Bronchial epithelial cell (primary cell): ENCODE data around the gene RAPGEF4. TPM values are rescaled to one million over a fixed set of nuclear protein-coding genes. Genes with fewer than 3 reads are reported as not detected.
A peak's percentile ranks its signal among the peaks of the same experiment; 100 is the strongest.

ENCODE experiments used
- DNase-seq: peaks from one replicate; pipeline ENCODE4 v3.0.0-alpha.2; 2010; ENCODE audit warnings: low read depth
- FAIRE-seq: peaks from 2 replicates; lab custom pipeline; 2011; peaks lifted over from hg19 to GRCh38; lab: Jason Lieb, UNC
- H3K27me3 ChIP-seq: 2 replicates; pipeline ENCODE4 v1.5.1; 2011; ENCODE audit warnings: low read length; ENCODE audit not compliant: control insufficient read depth, insufficient read depth
- H3K36me3 ChIP-seq: 2 replicates; pipeline ENCODE4 v1.5.1; 2011; ENCODE audit warnings: low read length; ENCODE audit not compliant: control insufficient read depth, insufficient read depth
- H3K4me3 ChIP-seq: 2 replicates; pipeline ENCODE4 v1.5.1; 2011; ENCODE audit warnings: mild to moderate bottlenecking, low read depth, low read length, control low read depth
- total RNA-seq: library from RNA; depleted of rRNA; stranded (reverse); fragments of >200 nt; gene quantifications from 2 replicates; pipeline ENCODE4 v1.2.1, GENCODE V29; 2014
- TF ChIP-seq, protein P1 (sequence below): IDR thresholded peaks from 2 replicates; pipeline ENCODE4 v1.5.1; 2011; ENCODE audit warnings: mild to moderate bottlenecking, moderate library complexity, low read length, control low read depth, inconsistent platforms; ENCODE audit not compliant: insufficient read depth, severe bottlenecking

RAPGEF4 gene
- total RNA-seq, 1 donor from 2014 or later: 0.26 TPM

DNA sequence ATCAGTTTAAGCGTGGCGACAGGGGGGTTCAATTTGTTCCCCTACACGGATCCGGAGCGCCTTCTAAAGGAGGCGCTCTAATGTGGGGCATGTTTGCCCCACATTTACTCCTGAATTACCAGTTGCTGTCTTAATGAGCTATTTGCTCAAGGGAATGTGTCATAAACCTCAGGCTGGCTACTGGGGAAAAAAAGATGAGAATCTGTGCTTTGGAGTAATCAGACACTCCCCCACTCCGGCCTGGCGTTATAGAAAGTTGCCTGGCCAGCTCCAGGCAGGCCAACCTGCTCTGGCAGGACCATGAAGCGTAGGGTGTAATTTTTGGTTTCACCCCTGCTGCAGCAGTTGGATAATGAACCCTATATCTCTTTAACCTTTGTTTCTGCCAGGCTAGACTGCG is 309.0 kb downstream of the RAPGEF4 start:
- TF ChIP-seq, protein P1, sequence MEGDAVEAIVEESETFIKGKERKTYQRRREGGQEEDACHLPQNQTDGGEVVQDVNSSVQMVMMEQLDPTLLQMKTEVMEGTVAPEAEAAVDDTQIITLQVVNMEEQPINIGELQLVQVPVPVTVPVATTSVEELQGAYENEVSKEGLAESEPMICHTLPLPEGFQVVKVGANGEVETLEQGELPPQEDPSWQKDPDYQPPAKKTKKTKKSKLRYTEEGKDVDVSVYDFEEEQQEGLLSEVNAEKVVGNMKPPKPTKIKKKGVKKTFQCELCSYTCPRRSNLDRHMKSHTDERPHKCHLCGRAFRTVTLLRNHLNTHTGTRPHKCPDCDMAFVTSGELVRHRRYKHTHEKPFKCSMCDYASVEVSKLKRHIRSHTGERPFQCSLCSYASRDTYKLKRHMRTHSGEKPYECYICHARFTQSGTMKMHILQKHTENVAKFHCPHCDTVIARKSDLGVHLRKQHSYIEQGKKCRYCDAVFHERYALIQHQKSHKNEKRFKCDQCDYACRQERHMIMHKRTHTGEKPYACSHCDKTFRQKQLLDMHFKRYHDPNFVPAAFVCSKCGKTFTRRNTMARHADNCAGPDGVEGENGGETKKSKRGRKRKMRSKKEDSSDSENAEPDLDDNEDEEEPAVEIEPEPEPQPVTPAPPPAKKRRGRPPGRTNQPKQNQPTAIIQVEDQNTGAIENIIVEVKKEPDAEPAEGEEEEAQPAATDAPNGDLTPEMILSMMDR: no peak

DNA sequence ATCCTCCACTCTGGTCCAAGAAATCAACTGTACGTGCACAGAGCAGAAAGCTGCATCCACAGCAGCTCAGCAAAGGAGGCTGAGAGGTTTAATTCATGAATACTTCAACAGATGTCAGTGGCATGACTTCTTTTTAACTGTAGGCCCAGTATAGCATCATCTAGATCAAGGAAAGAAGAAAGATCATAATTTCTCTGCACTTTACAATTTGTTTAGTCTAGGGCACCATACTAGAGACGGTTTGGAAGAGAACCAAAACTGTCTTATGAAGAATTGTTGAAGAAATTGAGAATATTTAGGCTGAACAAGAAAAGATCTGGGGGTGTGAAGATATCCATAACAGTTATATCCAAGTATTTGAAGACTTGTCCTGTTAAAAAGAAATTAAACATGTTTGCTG is 309.5 kb downstream of the RAPGEF4 start:
- Histone ChIP-seq H3K27me3 (no peaks in the 10 kb centered on the region), H3K4me3 (no peak overlapping the region), H3K36me3 (no peaks in the 10 kb centered on the region)
- TF ChIP-seq, protein P1: no peak
- DNase-seq (no peak), FAIRE-seq (no peak)

More for the DNA sequence above, 309.0 kb downstream of the RAPGEF4 start:
- no peaks in the 10 kb centered on the region for H3K27me3 ChIP-seq
- FAIRE-seq: no peak
- DNase-seq: peak; percentile 58
- H3K36me3 ChIP-seq: no peaks in the 10 kb centered on the region
- no peak overlapping the region for H3K4me3 ChIP-seq

DNA sequence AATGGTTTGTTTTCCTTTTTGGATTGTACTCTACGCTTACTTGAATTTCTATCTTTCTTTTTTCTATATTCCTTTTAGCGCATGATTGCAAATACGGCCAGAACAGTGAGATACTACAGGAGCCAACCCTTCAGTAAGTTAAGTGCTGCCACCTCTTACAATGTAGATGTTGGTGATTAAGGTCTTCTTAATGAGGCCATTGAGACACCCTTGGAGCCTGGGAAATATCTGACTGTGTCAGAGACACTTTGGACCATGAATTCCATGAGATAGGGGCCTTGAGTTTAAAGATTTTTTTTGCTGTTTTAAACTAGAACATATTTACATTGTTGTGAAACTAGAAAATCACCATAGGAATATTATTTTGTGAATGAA is 312.9 kb downstream of the RAPGEF4 start:
- TF ChIP-seq, protein P1: no peak
- no peak for FAIRE-seq

DNA sequence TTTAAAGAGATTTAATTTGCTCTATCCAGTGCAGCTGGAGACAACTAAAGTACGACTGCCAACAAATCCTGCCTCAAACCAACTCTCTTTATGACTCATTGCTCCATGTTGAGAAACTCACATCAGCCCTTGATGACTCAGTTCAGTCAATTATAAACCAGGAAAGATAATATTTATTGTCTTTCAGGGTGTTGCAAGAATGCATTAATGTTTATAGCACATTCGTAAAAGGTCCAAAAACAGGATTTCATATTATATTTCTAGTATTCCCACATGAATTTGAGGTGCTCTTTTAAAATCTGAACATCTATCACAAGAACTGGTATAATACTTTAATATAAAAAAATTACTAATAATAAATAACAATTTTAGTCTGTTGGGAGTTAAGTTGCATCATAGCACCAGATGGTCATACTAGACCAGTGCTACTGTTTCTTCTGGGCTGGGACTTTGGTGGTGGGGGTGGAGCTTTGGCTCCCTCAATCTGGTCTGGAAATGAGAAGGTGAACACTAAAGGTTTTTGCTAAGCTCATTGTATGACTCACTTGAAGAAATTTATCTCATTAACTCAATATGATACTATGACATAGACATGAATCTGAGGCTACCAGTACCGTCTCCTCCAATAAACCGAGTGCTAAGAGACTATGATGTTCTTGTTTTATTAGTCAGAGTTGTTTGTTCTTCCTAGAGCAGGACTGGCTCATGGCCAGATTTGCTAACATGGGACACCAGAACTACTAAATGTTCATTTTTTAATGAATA is 313.4 kb downstream of the RAPGEF4 start:
- Histone ChIP-seq H3K36me3 (no peaks in the 10 kb centered on the region), H3K4me3 (no peak overlapping the region), H3K27me3 (no peaks in the 10 kb centered on the region)
- DNase-seq (peak; percentile 99), FAIRE-seq (no peak)
- TF ChIP-seq, protein P1: no peak

More for the DNA sequence above, 312.9 kb downstream of the RAPGEF4 start:
- H3K36me3 ChIP-seq: no peaks in the 10 kb centered on the region
- no peaks in the 10 kb centered on the region for H3K27me3 ChIP-seq
- H3K4me3 ChIP-seq: no peak overlapping the region
- no peak for DNase-seq

DNA sequence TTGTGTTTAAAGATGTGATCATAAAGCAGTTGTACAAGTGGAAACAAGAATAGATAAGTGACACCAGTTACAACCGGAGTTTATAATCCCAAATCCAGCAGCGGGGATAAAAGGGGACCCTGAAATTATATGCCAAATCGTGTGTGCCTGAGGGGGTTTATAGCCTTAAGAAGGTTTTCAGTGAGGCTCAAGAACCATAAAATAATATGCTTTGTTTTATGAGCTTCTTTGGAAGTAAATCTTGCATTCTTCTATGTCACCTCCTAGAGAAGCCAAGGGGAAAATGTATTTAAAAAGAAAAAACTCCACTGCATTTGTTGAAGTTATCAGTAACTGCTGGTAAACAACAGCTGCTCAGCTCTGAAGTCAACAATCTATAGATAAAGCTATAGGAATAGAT is 314.2 kb downstream of the RAPGEF4 start:
- TF ChIP-seq, protein P1: no peak
- FAIRE-seq (no peak), DNase-seq (peak; percentile 18)
- Histone ChIP-seq H3K27me3 (no peaks in the 10 kb centered on the region), H3K4me3 (no peak overlapping the region), H3K36me3 (no peaks in the 10 kb centered on the region)
